Stimulated activated naive CD4-positive, alpha-beta T cell treated with Interleukin-2 at 50 U/mL for 16 hours (primary cell): ENCODE data around the gene OBSL1.

ENCODE experiments used
- DNase-seq: peaks from one replicate; lab custom pipeline; 2025; lab: John Stamatoyannopoulos, UW

OBSL1 gene

GRCh38 chr2:219548990-219549389 is 22.3 kb downstream of the OBSL1 start:
- no peak for DNase-seq

DNA sequence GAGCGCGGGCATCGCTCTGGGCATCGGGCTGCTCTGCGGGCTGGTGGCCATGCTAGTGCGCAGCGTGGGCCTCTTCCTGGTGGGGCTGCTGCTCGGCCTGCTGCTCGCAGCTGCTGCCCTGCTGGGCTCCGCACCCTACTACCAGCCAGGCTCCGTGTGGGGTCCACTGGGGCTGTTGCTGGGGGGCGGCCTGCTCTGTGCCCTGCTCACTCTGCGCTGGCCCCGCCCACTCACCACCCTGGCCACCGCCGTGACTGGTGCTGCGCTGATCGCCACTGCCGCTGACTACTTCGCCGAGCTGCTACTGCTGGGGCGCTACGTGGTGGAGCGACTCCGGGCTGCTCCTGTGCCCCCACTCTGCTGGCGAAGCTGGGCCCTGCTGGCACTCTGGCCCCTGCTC is 23.7 kb downstream of the OBSL1 start:
- DNase-seq = no peak

- no peak for DNase-seq
These were observed 25.4 kb downstream of the OBSL1 start for GRCh38 chr2:219545943-219546352.

DNA sequence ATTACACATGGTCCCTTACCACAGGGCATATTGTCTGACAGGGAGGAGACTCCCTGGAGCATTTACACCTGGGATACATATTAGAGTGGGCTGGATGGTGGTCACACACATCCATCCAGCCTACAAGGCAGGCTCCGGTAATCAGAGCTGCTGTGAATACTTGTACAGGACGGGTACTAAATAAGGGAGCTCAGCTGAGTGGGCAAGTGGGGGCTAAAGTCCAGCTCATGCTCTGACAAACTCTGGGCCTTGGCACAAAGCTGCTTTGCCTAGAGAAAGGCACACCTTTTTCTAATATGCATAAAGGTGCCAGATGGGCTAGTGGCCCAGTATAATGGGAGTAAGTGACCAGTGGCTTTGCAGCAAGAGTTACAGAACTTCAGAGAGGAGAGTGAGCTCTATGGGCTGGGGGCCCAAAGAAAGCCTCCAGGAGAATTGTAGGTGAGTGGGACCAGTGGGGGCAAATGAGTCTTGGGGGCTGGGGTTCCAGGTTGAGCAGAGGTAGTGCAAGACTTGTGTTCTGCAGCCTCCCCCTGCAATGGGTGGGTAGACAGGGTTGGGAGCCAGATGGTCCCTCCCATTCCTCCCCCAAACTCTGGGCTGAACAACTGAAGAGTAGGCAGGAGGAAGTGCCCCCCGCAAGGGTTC is 25.9 kb downstream of the OBSL1 start:
- no peak for DNase-seq

GRCh38 chr2:219544567-219544966 is 26.8 kb downstream of the OBSL1 start:
- DNase-seq = no peak

DNA sequence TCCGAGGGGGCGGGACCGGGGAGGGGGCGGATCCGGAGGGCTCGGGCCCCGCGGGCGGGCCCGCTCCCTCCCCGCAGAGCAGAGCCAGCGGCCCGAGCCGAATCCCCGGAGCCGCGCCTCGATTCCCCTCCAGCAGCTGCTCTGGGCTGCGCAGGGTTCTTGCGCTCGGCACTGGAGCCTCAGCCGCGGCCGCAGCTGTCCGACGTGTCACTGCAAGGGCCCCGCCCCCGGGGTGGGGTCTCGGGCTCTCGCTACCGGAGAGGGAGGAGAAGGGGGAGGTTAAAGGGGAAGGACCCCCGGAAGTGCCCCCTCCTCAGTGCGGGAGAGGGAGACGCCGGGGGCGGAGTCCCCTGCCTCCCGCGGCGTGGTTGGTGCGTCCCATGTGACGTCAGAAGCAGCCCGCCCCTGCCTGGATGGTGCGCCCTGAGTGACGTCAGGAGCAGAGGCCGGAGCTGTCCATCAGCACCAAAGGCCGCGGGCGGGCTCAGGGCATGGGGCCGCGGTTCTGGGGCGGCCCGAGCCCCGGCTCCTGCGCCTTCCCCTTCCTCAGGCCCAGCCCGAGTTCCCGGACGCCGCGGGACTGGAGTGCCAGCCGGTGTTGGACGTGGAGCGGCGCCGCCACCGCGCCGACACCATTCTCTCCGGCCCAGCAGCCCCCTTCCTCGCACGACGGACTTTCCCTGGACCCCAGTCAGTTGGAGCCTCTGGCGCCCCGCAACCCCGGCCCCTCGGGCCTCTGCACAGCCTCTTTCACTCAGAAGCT is 27.6 kb downstream of the OBSL1 start, which contains the start of the genes CHPF and TMEM198:
TSS of gene CHPF (minus strand) at position 214 of the 763 bp plus-strand sequence. CDS start 271 bp downstream, outside the sequence.
TSS of gene TMEM198 (plus strand) at position 433 of the 763 bp plus-strand sequence. CDS start 700 bp downstream, outside the sequence.
- DNase-seq = peak; percentile 94

- DNase-seq = no peak
These were observed 28.3 kb downstream of the OBSL1 start for GRCh38 chr2:219542931-219543595.

GRCh38 chr2:219541611-219542180 is 29.6 kb downstream of the OBSL1 start:
- peak; percentile 81 for DNase-seq

GRCh38 chr2:219540784-219541504 is 30.4 kb downstream of the OBSL1 start:
- no peak for DNase-seq

DNA sequence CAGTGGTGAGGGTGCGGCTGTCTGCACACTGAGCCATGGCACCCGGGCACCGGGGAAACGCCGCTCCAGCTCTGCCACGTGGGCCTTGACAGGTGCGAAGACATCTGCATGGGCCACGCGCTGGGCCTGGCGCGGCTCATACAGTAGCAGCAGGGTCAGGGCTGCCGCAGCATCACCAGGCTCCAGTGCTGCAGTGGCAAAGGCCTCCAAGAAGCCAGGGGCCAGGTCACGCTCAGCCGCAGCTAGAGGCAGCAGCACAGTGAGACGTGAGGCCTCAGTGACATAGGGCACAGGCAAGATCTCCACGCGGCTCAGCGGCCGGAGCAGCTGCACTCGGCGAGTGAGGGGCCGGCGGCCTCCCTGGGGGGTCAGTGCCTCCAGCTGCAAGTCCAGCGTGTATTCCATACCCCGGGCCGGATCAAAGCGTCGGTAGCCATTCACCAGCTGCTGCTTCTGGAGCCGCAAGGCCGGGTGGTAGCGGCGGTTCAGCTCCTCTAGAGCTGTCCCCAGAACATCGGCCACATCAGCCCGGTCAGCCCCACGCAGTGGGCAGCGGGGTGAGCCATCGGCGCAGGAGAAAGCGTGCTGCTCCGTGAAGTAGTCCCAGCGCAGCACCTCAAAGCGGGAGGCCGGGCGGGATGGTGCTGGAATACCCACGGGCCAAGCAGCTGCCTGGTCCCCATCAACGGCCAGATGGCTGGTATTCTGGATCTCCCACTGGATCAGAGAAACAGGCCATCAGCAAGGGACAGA is 31.2 kb downstream of the OBSL1 start:
- no peak for DNase-seq

GRCh38 chr2:219538956-219539788 is 32.2 kb downstream of the OBSL1 start:
- no peak for DNase-seq

DNA sequence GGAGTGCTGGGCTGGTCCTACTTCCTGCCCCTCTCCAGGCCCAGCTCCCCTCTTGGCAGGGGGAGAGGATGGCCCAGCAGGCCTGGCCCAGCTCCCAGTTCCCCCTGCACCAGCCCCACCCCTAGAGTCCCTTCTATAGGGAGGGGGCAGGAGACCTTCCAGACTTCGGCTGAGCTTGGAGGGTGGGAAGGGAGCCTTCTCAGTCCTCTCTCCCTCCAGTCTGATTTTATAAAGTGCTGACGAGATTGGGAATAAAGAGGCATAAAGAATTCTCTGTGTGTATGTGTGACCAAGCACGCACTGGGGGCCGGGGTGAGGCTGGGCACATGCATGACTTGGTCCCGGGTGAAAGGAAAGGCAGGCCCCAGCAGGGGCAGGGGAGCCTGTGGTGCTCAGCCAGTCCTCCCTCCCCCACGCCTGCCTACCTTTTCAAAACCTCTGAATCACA is 32.8 kb downstream of the OBSL1 start:
- DNase-seq = no peak

DNA sequence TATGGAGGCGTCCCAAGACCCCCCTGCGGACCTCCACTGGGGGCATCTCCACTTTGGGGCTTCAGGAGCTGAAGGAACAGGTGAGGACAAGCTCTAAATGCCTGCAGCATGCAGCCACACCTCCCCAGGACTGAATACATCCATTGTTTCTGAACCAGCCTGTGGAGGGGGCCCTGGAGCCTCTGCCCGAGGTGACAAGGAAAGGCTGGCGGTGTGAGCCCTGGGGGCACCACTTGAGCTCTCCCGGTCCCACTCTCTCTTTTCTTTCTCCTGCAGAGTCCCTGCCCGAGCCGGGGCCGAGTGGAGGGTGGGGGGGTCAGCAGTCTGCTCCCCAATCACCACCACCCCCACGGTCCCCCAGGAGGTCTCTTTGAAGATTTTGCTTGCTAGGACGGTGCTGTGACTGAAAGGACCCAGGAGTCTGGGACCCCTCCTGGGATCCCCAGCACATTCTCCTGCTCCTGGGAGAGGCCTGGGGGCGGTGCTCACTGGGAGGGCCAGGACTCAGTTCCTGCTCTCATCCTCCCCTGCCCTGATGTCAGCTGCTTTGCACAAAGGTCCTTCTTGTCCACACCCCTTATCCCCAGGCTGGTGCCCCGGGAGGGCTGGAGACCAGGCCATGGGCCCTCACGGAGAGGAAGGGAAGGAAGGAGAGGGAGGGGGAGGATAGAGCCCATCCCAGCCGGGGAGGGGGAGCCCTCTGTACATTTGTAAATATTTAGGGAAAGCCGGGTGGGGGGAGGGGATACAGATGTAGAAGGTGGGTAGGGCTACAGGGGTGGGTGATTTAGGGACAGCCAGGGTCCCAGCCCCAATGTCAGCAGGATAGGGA is 33.5 kb downstream of the OBSL1 start:
- DNase-seq = no peak

DNA sequence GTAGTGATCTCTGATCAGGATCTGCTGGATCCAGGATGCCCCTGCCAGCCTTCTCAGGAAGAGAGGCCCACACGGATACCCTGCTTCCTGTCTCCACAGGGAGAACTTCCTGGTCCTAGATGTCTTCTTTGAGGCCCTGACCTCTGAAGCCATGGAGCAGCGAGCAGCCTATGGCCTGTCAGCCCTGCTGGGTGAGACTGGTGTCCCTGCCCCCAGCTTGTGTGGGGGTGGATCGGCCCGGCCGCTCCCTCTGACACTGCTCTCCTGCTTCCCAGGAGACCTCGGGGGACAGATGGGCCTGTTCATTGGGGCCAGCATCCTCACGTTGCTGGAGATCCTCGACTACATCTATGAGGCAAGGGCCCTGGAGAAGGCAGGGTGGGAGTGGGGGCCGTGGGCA is 34.4 kb downstream of the OBSL1 start:
- DNase-seq = no peak

DNA sequence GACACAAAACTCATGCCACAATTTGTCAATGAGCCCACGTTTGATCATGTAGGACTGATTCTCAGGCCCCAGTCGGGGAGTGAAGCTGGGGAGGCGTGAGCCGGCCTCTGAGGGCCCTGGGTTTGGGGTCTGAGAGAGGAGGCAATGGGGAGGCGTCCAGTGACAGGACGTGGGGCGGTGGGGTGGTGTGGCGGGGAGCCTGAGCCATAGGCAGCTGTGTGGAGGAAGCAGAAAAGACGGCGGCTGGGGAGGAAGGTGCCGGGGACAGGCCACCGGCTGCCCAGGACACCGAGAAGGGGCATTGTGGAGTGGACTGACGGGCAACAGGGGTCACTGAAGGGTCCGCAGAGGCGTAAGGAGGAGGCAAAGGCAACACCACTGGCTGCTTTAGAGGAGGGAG is 34.9 kb downstream of the OBSL1 start:
- DNase-seq = no peak

- no peak for DNase-seq
These were observed 37.2 kb downstream of the OBSL1 start for GRCh38 chr2:219533930-219534661.

- no peak for DNase-seq
These were observed 39.0 kb downstream of the OBSL1 start for GRCh38 chr2:219532378-219532649.

GRCh38 chr2:219531639-219532377 is 39.5 kb downstream of the OBSL1 start:
- DNase-seq = no peak
